GM10248 (cell line): ENCODE data around the gene TOR1AIP1.
A peak's percentile ranks its signal among the peaks of the same experiment; 100 is the strongest.

Experiments
- CTCF ChIA-PET: fragments of 300-600 bp; sonication (Branson Sonifier 250); formaldehyde crosslinking; extraction: SDS; loops from one replicate; lab custom pipeline; 2021; ENCODE audit warnings: antibody characterized with exemption; lab: Yijun Ruan, JAX
- POLR2A ChIA-PET: fragments of 350-650 bp; sonication (Branson Sonifier 250); formaldehyde crosslinking; extraction: SDS; loops from one replicate; lab custom pipeline; 2020; ENCODE audit warnings: antibody characterized with exemption; lab: Yijun Ruan, JAX
- DNase-seq: peaks from one replicate; pipeline ENCODE4 v3.0.0; 2012; ENCODE audit errors: extremely low spot score
- TF ChIP-seq, protein P1 (sequence below): IDR thresholded peaks from 2 replicates; pipeline ENCODE4 v1.5.1; 2012; ENCODE audit warnings: mild to moderate bottlenecking, low read depth; ENCODE audit errors: extremely low read depth, missing control alignments, control extremely low read depth

TOR1AIP1 gene

GRCh38 chr1:179856296-179856695 lies 25.8 kb upstream of the TOR1AIP1 start:
- CTCF ChIA-PET, result no interaction called here
- DNase-seq, result no peak
- POLR2A ChIA-PET, result no interaction called here
- TF ChIP-seq, protein P1, sequence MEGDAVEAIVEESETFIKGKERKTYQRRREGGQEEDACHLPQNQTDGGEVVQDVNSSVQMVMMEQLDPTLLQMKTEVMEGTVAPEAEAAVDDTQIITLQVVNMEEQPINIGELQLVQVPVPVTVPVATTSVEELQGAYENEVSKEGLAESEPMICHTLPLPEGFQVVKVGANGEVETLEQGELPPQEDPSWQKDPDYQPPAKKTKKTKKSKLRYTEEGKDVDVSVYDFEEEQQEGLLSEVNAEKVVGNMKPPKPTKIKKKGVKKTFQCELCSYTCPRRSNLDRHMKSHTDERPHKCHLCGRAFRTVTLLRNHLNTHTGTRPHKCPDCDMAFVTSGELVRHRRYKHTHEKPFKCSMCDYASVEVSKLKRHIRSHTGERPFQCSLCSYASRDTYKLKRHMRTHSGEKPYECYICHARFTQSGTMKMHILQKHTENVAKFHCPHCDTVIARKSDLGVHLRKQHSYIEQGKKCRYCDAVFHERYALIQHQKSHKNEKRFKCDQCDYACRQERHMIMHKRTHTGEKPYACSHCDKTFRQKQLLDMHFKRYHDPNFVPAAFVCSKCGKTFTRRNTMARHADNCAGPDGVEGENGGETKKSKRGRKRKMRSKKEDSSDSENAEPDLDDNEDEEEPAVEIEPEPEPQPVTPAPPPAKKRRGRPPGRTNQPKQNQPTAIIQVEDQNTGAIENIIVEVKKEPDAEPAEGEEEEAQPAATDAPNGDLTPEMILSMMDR, result no peak

DNA sequence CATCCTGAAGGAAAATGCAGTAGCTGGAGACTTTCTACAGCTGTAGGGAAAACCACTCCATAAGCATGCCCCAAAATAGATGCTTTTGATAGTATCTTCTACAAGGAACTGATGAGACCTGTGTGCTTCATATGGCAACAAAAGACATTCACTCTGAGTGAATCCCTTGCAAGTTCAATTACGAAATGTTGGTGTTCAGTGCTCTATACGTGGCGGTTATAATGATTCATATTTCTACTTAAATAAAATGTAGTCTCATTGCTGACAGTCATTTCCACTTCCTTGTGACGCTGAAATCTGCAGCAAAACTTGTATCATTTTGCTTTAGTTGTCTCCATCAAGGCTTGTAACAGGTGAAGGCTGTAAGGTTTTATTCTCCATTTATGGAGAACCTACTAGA lies 25.1 kb upstream of the TOR1AIP1 start:
- CTCF ChIA-PET, result no interaction called here

GRCh38 chr1:179860652-179861051 lies 21.4 kb upstream of the TOR1AIP1 start:
- ChIA-PET POLR2A (no interaction called here), CTCF (interaction anchor here (0.7 to 1.7 kb wide), 5 partner anchors 12 to 319 kb away, joined by 3 to 11 read pairs (median 3); no protein-coding TSS in a partner anchor)
- DNase-seq, result no peak
- TF ChIP-seq, protein P1, result no peak

More for the DNA sequence above, 25.1 kb upstream of the TOR1AIP1 start:
- TF ChIP-seq, protein P1, result no peak
- POLR2A ChIA-PET, result no interaction called here
- DNase-seq, result no peak

DNA sequence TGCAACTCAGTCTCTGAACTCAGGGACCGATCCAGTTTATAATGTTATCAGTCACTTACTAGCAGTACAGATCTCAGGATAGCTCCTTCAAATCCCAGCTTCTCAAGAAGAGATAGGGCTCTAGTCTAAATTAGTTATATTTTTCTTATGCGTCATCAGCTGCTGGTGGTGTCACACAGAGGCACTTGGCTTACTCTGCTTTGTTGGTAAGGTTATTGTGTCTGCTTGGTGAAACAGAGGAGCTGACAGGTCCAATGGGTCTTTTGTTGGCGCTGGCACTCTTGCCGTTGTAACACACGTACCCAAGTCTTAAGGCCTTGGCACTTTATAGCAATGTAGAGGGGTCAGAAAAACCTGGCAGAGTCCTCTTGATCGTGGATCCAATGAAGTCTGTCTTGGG lies 16.7 kb upstream of the TOR1AIP1 start:
- no peak for DNase-seq
- ChIA-PET POLR2A (no interaction called here), CTCF (interaction anchor here (1.0 to 9.1 kb wide), 7 partner anchors 13 to 313 kb away, joined by 3 to 163 read pairs (median 9); partner anchors contain the start of gene TOR1AIP2)
- TF ChIP-seq, protein P1, result no peak

GRCh38 chr1:179866616-179867015 lies 15.5 kb upstream of the TOR1AIP1 start:
- POLR2A ChIA-PET, result interaction anchor here (0.6 kb wide), 1 partner anchor 20 kb away, joined by 3 read pairs; no protein-coding TSS in a partner anchor
- CTCF ChIA-PET, result interaction anchor here (1.1 to 9.1 kb wide), 13 partner anchors 8 to 311 kb away, joined by 3 to 163 read pairs (median 6); partner anchors contain the start of gene TOR1AIP2
- DNase-seq, result no peak
- TF ChIP-seq, protein P1, result no peak

- ChIA-PET CTCF (interaction anchor here (0.6 to 9.1 kb wide), 30 partner anchors 8 to 611 kb away, joined by 3 to 163 read pairs (median 3); partner anchors contain the start of gene TOR1AIP2), POLR2A (interaction anchor here (1.0 kb wide), 1 partner anchor 10 kb away, joined by 3 read pairs; the partner anchor contains the start of gene TOR1AIP2)
- TF ChIP-seq, protein P1, result peak; percentile 71
- peak; percentile 52 for DNase-seq
Observed at GRCh38 chr1:179867493-179868330, 14.4 kb upstream of the TOR1AIP1 start.
